ENCODE measurements around the gene STRA8. TPM values are rescaled to one million over a fixed set of nuclear protein-coding genes. Genes with fewer than 3 reads are reported as not detected.

The STRA8 gene
- polyA plus RNA-seq, 1 donor (not counting 4 experiments of a cell fraction or from before 2014, with no cell fraction given), result not detected

DNA sequence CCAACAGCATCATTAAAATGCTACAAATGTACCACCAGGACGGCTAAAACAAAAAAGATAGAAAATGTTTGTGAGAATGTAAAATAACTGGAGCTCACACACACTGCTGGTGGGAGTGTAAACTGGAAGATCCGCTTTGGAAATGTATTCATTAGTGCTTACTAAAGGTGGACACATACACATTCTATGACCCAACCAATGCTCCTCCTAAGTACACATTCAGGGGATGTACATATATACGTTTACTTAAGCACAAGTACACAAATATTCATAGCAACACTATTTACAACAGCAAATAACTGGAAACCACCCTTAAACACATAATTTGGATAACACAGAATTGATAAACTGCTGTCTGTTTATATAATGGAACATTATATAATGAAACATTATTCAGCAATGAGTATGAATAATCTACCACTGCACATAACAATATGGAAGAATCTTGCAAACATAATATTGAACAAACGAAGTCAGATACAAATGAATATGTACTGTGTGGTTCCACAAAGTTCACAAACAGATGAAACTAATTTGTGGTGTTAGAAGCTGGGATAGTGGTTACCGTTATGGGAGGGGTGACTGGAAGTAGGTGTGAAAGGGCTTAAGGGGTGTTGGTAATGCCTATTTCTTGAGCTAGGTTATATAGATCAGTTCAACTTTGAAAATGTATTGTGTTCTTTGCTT is 52.1 kb downstream of the STRA8 start:
- no peaks in the 10 kb centered on the region for H4K20me1 ChIP-seq (ENCODE audit: control insufficient read depth, extremely low read depth, insufficient read depth, low read length)
- H3K9ac ChIP-seq (ENCODE audit: control insufficient read depth, extremely low read depth, insufficient read depth, low read length), result no peak overlapping the region
- no peaks in the 10 kb centered on the region for H3K79me2 ChIP-seq (ENCODE audit: control insufficient read depth, insufficient read depth, low read length)
- H3K9me1 ChIP-seq (ENCODE audit: control insufficient read depth, extremely low read depth, insufficient read depth, low read length), result no peaks in the 10 kb centered on the region
- H3K27me3 ChIP-seq (ENCODE audit: control insufficient read depth, extremely low read depth, insufficient read depth, low read length), result no peaks in the 10 kb centered on the region
- no peaks in the 10 kb centered on the region for H3K36me3 ChIP-seq (ENCODE audit: control insufficient read depth in 2 of 2, extremely low read depth in 1 of 2, insufficient read depth in 2 of 2, low read length in 2 of 2)
- TF ChIP-seq EZH2 (IDR thresholded peaks at IDR 0.05; ENCODE audit: low read length), result no peak
- TF ChIP-seq, protein P1, sequence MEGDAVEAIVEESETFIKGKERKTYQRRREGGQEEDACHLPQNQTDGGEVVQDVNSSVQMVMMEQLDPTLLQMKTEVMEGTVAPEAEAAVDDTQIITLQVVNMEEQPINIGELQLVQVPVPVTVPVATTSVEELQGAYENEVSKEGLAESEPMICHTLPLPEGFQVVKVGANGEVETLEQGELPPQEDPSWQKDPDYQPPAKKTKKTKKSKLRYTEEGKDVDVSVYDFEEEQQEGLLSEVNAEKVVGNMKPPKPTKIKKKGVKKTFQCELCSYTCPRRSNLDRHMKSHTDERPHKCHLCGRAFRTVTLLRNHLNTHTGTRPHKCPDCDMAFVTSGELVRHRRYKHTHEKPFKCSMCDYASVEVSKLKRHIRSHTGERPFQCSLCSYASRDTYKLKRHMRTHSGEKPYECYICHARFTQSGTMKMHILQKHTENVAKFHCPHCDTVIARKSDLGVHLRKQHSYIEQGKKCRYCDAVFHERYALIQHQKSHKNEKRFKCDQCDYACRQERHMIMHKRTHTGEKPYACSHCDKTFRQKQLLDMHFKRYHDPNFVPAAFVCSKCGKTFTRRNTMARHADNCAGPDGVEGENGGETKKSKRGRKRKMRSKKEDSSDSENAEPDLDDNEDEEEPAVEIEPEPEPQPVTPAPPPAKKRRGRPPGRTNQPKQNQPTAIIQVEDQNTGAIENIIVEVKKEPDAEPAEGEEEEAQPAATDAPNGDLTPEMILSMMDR (optimal IDR thresholded peaks at IDR 0.05 in 1 of 3, IDR thresholded peaks at IDR 0.05 in 1 of 3, conservative IDR thresholded peaks at IDR 0.05 in 1 of 3; ENCODE audit: extremely low read depth in 1 of 3, insufficient read depth in 2 of 3, low read length in 3 of 3), result no peak
- no peak overlapping the region for H3K4me3 ChIP-seq (ENCODE audit: control insufficient read depth in 2 of 3, extremely low read depth in 1 of 3, insufficient read depth in 2 of 3, low read depth in 1 of 3, low read length in 3 of 3)
- dilution Hi-C loops (cut with MboI; ENCODE audit: extremely low pct_ligation_motif_present, low sequenced_read_pairs), result no loop called here
- no peak for DNase-seq (ENCODE audit: low read depth, low spot score)
- no peak for FAIRE-seq
- H2AFZ ChIP-seq (ENCODE audit: control insufficient read depth, low read length), result no peak overlapping the region
- H3K27ac ChIP-seq (ENCODE audit: control insufficient read depth, insufficient read depth, low read length), result no peak overlapping the region
- H3K4me1 ChIP-seq (ENCODE audit: control insufficient read depth, extremely low read depth, insufficient read depth, low read length), result peaks cover 16% of the 10 kb centered on the region
- H3K9me3 ChIP-seq (ENCODE audit: control insufficient read depth, low read depth, low read length), result no peaks in the 10 kb centered on the region
- H3K4me2 ChIP-seq (ENCODE audit: control insufficient read depth, extremely low read depth, insufficient read depth, low read depth, low read length), result no peak overlapping the region

DNA sequence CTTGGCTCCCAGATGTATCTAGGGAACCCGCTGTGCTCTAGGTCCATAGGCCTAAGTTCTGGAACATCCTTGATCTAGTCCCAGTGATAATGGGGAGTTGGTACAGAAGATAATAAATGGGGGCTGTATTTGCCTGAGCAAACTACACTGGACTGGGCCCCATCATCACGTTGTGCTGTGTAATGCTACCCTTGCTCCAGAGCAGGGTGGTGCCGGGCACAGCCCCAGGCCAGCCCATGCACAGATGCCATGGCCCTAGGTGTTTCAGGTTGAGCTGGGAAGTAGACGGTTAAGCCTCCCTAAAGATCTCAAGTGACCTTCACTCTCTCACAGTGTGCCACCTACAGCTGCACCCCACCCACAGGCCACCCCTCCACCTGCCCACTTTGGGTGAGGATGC is 53.2 kb downstream of the STRA8 start:
- H3K27me3 ChIP-seq (ENCODE audit: control insufficient read depth, extremely low read depth, insufficient read depth, low read length), result no peaks in the 10 kb centered on the region
- no peak overlapping the region for H3K4me3 ChIP-seq (ENCODE audit: control insufficient read depth in 2 of 3, extremely low read depth in 1 of 3, insufficient read depth in 2 of 3, low read depth in 1 of 3, low read length in 3 of 3)
- peaks cover 24% of the 10 kb centered on the region for H3K4me1 ChIP-seq (ENCODE audit: control insufficient read depth, extremely low read depth, insufficient read depth, low read length)
- H3K79me2 ChIP-seq (ENCODE audit: control insufficient read depth, insufficient read depth, low read length), result no peaks in the 10 kb centered on the region
- FAIRE-seq (no peak), DNase-seq (ENCODE audit: low read depth, low spot score) (no peak)
- no peaks in the 10 kb centered on the region for H3K9me1 ChIP-seq (ENCODE audit: control insufficient read depth, extremely low read depth, insufficient read depth, low read length)
- H3K9me3 ChIP-seq (ENCODE audit: control insufficient read depth, low read depth, low read length), result no peaks in the 10 kb centered on the region
- TF ChIP-seq, protein P1 (optimal IDR thresholded peaks at IDR 0.05 in 1 of 3, IDR thresholded peaks at IDR 0.05 in 1 of 3, conservative IDR thresholded peaks at IDR 0.05 in 1 of 3; ENCODE audit: extremely low read depth in 1 of 3, insufficient read depth in 2 of 3, low read length in 3 of 3), result no peak
- no peak for TF ChIP-seq EZH2 (IDR thresholded peaks at IDR 0.05; ENCODE audit: low read length)
- H3K27ac ChIP-seq (ENCODE audit: control insufficient read depth, insufficient read depth, low read length), result no peak overlapping the region
- no peak overlapping the region for H3K9ac ChIP-seq (ENCODE audit: control insufficient read depth, extremely low read depth, insufficient read depth, low read length)
- H4K20me1 ChIP-seq (ENCODE audit: control insufficient read depth, extremely low read depth, insufficient read depth, low read length), result no peaks in the 10 kb centered on the region
- no peak overlapping the region for H3K4me2 ChIP-seq (ENCODE audit: control insufficient read depth, extremely low read depth, insufficient read depth, low read depth, low read length)
- dilution Hi-C loops (cut with MboI; ENCODE audit: extremely low pct_ligation_motif_present, low sequenced_read_pairs), result no loop called here
- H3K36me3 ChIP-seq (ENCODE audit: control insufficient read depth in 2 of 2, extremely low read depth in 1 of 2, insufficient read depth in 2 of 2, low read length in 2 of 2), result no peaks in the 10 kb centered on the region
- no peak overlapping the region for H2AFZ ChIP-seq (ENCODE audit: control insufficient read depth, low read length)
